ENCODE results near the gene MRPS10.

- TF ChIP-seq CTCF (IDR thresholded peaks at IDR 0.05) (no peak), SIN3A (IDR thresholded peaks at IDR 0.05; ENCODE audit: borderline replicate concordance, insufficient read depth, low read depth, low read length) (no peak)
Measured at GRCh38 chr6:42158011-42158410, 59.6 kb downstream of the MRPS10 start.

Measured in Panc1 (cell line).